Neural progenitor cell (in vitro differentiated cells): Measurements from ENCODE around the gene PTPRG. TPM values are rescaled to one million over a fixed set of nuclear protein-coding genes. Genes with fewer than 3 reads are reported as not detected.
A peak's percentile ranks its signal among the peaks of the same experiment; 100 is the strongest.

Source experiments
- DNase-seq: peaks from one replicate; pipeline ENCODE4 v3.0.0-alpha.2; 2016; ENCODE audit warnings: low spot score
- H2AFZ ChIP-seq: fragments of 200-600 bp; sonication (generic); replicated peaks from 2 replicates; pipeline ENCODE4 v1.6.1; 2016; ENCODE audit warnings: antibody characterized with exemption
- H3F3A ChIP-seq: fragments of 200-600 bp; sonication (generic); 2 replicates; pipeline ENCODE4 v1.6.1; 2016; ENCODE audit warnings: antibody characterized with exemption, low read depth
- H3K27ac ChIP-seq: fragments of 200-600 bp; sonication (generic); 2 replicates; pipeline ENCODE4 v1.5.1; 2016; ENCODE audit warnings: mild to moderate bottlenecking
- H3K27me3 ChIP-seq: fragments of 200-600 bp; sonication (generic); 2 replicates; pipeline ENCODE4 v1.6.1; 2016; ENCODE audit warnings: mild to moderate bottlenecking, moderate library complexity
- H3K36me3 ChIP-seq: fragments of 200-600 bp; sonication (generic); 2 replicates; pipeline ENCODE4 v1.5.1; 2016
- H3K4me1 ChIP-seq: fragments of 200-600 bp; sonication (generic); 2 replicates; pipeline ENCODE4 v1.6.1; 2016; ENCODE audit warnings: mixed run types
- H3K4me2 ChIP-seq: fragments of 200-600 bp; sonication (generic); 2 replicates; pipeline ENCODE4 v1.6.1; 2016
- H3K4me3 ChIP-seq: fragments of 200-600 bp; sonication (generic); 2 replicates; pipeline ENCODE4 v1.5.1; 2016
- H3K79me2 ChIP-seq: fragments of 200-600 bp; sonication (generic); 2 replicates; pipeline ENCODE4 v1.6.1; 2016; ENCODE audit warnings: low read depth
- H3K9ac ChIP-seq: fragments of 200-600 bp; sonication (generic); 2 replicates; pipeline ENCODE4 v1.6.1; 2016
- H3K9me3 ChIP-seq: fragments of 200-600 bp; sonication (generic); 2 replicates; pipeline ENCODE4 v1.5.1; 2016; ENCODE audit warnings: low read depth
- H4K20me1 ChIP-seq: fragments of 200-600 bp; sonication (generic); 2 replicates; pipeline ENCODE4 v1.6.1; 2016; ENCODE audit warnings: low read depth
- H3K27ac Mint-ChIP-seq: 3 replicates; pipeline ENCODE4 v1.8.0; 2021; ENCODE audit warnings: mixed read lengths
- H3K27me3 Mint-ChIP-seq: 2 replicates; pipeline ENCODE4 v1.8.0; 2022; ENCODE audit warnings: low read depth, mild to moderate bottlenecking, inconsistent platforms, moderate library complexity, mixed read lengths; ENCODE audit not compliant: insufficient read depth
- H3K36me3 Mint-ChIP-seq: 3 replicates; pipeline ENCODE4 v1.8.0; 2021; ENCODE audit warnings: mixed read lengths
- H3K4me1 Mint-ChIP-seq: 3 replicates; pipeline ENCODE4 v1.8.0; 2021; ENCODE audit warnings: mixed read lengths
- H3K4me3 Mint-ChIP-seq: 3 replicates; pipeline ENCODE4 v1.8.0; 2021; ENCODE audit warnings: mild to moderate bottlenecking, moderate library complexity, mixed read lengths
- H3K9me3 Mint-ChIP-seq: 3 replicates; pipeline ENCODE4 v1.8.0; 2020; ENCODE audit warnings: mixed read lengths
- EZH2 ChIP-seq: fragments of 200-600 bp; sonication (generic); IDR thresholded peaks from 2 replicates; pipeline ENCODE4 v1.6.1; 2017; ENCODE audit warnings: antibody characterized with exemption, mild to moderate bottlenecking, moderate library complexity
- EZH2phosphoT487 ChIP-seq: fragments of 200-600 bp; sonication (generic); IDR thresholded peaks from 2 replicates; pipeline ENCODE4 v1.6.1; 2017; ENCODE audit warnings: antibody characterized with exemption
- total RNA-seq: library from RNA; depleted of rRNA; stranded (reverse); fragments of >200 nt; gene quantifications from 2 replicates; pipeline ENCODE4 v1.2.3, GENCODE V29; 2015; ENCODE audit warnings: low replicate concordance
- TF ChIP-seq, protein P1 (sequence below): fragments of 200-600 bp; sonication (generic); IDR thresholded peaks from 2 replicates; pipeline ENCODE4 v1.5.1; 2017; ENCODE audit warnings: antibody characterized with exemption, mild to moderate bottlenecking

PTPRG gene
- total RNA-seq, 1 donor from 2014 or later = 65.3 TPM

DNA sequence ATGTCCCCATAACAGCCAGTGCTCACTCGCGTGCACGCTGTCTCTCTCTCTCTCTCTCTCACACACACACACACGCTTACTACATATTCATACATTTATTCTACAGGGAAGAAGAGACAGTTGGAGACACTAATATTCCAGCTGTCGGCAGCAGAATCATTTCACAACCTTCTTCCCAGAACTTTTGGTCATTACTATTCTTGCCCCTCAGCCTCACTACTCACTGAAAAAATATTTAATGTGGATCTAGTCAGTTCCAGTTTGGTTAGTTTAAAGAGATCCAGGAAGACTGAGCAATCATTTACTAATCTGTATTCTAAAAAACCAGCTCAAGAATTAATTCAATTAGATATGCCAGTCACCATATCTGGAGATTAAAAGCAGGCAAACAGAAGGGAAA lies 394.9 kb downstream of the PTPRG start:
- Histone ChIP-seq H3K9ac (no peak overlapping the region), H3K4me1 (peaks cover 49% of the 10 kb centered on the region), H3F3A (peaks cover 3% of the 10 kb centered on the region), H3K27ac (no peak overlapping the region), H3K9me3 (no peaks in the 10 kb centered on the region), H3K36me3 (no peaks in the 10 kb centered on the region), H3K4me3 (no peak overlapping the region), H3K79me2 (peaks cover 83% of the 10 kb centered on the region), H3K4me2 (no peak overlapping the region), H3K27me3 (no peaks in the 10 kb centered on the region), H4K20me1 (peaks cover 13% of the 10 kb centered on the region), H2AFZ (no peak overlapping the region)
- no peak overlapping the region for H3K27ac Mint-ChIP-seq
- peaks cover 14% of the 10 kb centered on the region for H3K4me1 Mint-ChIP-seq
- TF ChIP-seq, protein P1, sequence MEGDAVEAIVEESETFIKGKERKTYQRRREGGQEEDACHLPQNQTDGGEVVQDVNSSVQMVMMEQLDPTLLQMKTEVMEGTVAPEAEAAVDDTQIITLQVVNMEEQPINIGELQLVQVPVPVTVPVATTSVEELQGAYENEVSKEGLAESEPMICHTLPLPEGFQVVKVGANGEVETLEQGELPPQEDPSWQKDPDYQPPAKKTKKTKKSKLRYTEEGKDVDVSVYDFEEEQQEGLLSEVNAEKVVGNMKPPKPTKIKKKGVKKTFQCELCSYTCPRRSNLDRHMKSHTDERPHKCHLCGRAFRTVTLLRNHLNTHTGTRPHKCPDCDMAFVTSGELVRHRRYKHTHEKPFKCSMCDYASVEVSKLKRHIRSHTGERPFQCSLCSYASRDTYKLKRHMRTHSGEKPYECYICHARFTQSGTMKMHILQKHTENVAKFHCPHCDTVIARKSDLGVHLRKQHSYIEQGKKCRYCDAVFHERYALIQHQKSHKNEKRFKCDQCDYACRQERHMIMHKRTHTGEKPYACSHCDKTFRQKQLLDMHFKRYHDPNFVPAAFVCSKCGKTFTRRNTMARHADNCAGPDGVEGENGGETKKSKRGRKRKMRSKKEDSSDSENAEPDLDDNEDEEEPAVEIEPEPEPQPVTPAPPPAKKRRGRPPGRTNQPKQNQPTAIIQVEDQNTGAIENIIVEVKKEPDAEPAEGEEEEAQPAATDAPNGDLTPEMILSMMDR = no peak
- TF ChIP-seq EZH2 (no peak), EZH2phosphoT487 (no peak)
- no peaks in the 10 kb centered on the region for H3K36me3 Mint-ChIP-seq
- DNase-seq = no peak
- peaks cover 2% of the 10 kb centered on the region for H3K27me3 Mint-ChIP-seq
- no peaks in the 10 kb centered on the region for H3K9me3 Mint-ChIP-seq
- H3K4me3 Mint-ChIP-seq = no peak overlapping the region

DNA sequence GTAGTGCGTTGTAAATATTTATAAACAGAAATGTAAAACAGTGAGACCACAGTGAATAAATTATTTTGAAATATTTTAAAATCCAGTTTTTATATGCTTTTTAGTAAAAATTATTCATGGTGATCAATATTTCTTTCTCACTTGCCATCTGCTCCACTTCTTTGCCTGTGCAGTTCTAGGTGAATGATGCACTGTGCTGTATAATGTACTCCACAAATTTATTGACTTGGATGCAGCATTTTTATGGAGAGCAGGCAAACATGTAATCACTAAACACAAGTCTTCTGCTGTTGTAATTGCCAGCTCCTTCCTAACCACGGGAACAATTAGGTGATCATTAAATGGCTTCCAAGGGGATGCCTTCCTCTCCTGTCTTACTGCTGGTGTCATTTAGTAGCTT lies 395.9 kb downstream of the PTPRG start:
- Mint-ChIP-seq H3K4me1 (peaks cover 18% of the 10 kb centered on the region), H3K9me3 (no peaks in the 10 kb centered on the region), H3K27me3 (no peaks in the 10 kb centered on the region), H3K4me3 (no peak overlapping the region), H3K27ac (no peak overlapping the region), H3K36me3 (no peaks in the 10 kb centered on the region)
- Histone ChIP-seq H3K36me3 (no peaks in the 10 kb centered on the region), H3K9me3 (no peaks in the 10 kb centered on the region), H3K27ac (peak overlapping the region; percentile 34), H3K79me2 (peaks cover 77% of the 10 kb centered on the region), H3K9ac (no peak overlapping the region), H3F3A (peaks cover 3% of the 10 kb centered on the region), H4K20me1 (peaks cover 23% of the 10 kb centered on the region), H2AFZ (no peak overlapping the region), H3K4me2 (peak overlapping the region; percentile 25), H3K27me3 (no peaks in the 10 kb centered on the region), H3K4me1 (peaks cover 56% of the 10 kb centered on the region), H3K4me3 (no peak overlapping the region)
- TF ChIP-seq, protein P1 = no peak
- TF ChIP-seq EZH2phosphoT487 (no peak), EZH2 (no peak)
- DNase-seq = no peak

DNA sequence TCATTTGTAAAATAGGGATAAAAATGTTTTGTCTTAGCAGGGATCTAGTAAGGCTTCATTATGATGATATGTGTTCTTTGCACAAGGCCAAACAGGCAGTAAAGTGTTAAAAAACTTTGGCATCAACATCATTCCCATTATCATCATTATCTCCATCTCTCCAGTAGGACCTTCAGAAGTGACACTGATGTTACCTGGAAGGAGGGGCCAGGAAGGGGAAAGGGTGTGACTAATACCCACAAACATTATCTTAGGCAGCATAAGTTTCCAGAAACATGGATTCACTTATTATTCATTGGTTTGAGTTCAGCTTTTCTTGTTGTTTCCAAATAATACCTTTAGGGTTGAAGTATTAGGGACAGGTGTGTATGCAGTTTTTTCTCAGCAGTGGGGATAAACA lies 399.6 kb downstream of the PTPRG start:
- DNase-seq = no peak
- peaks cover 35% of the 10 kb centered on the region for H3K4me1 ChIP-seq
- H3F3A ChIP-seq = peaks cover 3% of the 10 kb centered on the region
- H3K27ac ChIP-seq = no peak overlapping the region
- H3K27me3 ChIP-seq = no peaks in the 10 kb centered on the region
- Mint-ChIP-seq H3K9me3 (no peaks in the 10 kb centered on the region), H3K36me3 (no peaks in the 10 kb centered on the region), H3K4me1 (peaks cover 20% of the 10 kb centered on the region), H3K4me3 (no peak overlapping the region), H3K27me3 (no peaks in the 10 kb centered on the region), H3K27ac (no peak overlapping the region)
- no peak overlapping the region for H3K9ac ChIP-seq
- H3K4me2 ChIP-seq = no peak overlapping the region
- TF ChIP-seq, protein P1 = no peak
- TF ChIP-seq EZH2phosphoT487 (no peak), EZH2 (no peak)
- no peaks in the 10 kb centered on the region for H3K9me3 ChIP-seq
- H4K20me1 ChIP-seq = peaks cover 19% of the 10 kb centered on the region
- peaks cover 79% of the 10 kb centered on the region for H3K79me2 ChIP-seq
- no peaks in the 10 kb centered on the region for H3K36me3 ChIP-seq
- H3K4me3 ChIP-seq = no peak overlapping the region
- no peak overlapping the region for H2AFZ ChIP-seq
